Fibroblast of skin of scalp (primary cell): ENCODE measurements around the gene SLC16A11. TPM values are rescaled to one million over a fixed set of nuclear protein-coding genes. Genes with fewer than 3 reads are reported as not detected.
"Not testable (repeated sequence)": the region's sequence is repeated elsewhere in the genome, so short reads cannot be mapped to it uniquely, and the experiment has no call there.

Experiments
- DNase-seq: peaks from one replicate; pipeline ENCODE4 v3.0.0-alpha.2; 2013
- polyA plus RNA-seq, 2 experiments: library from polyadenylated mRNA; unstranded; fragments of 120-200 nt; gene quantifications; one replicate each; pipeline ENCODE4 v1.2.1, GENCODE V29; 2013; ENCODE audit not compliant: insufficient read length in 2 of 2

SLC16A11 gene, protein sequence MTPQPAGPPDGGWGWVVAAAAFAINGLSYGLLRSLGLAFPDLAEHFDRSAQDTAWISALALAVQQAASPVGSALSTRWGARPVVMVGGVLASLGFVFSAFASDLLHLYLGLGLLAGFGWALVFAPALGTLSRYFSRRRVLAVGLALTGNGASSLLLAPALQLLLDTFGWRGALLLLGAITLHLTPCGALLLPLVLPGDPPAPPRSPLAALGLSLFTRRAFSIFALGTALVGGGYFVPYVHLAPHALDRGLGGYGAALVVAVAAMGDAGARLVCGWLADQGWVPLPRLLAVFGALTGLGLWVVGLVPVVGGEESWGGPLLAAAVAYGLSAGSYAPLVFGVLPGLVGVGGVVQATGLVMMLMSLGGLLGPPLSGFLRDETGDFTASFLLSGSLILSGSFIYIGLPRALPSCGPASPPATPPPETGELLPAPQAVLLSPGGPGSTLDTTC
- polyA plus RNA-seq (2013, experiment 1 of 2; ENCODE audit: insufficient read length), result 0.12 TPM
- polyA plus RNA-seq (2013, experiment 2 of 2; ENCODE audit: insufficient read length), result 0.16 TPM

DNA sequence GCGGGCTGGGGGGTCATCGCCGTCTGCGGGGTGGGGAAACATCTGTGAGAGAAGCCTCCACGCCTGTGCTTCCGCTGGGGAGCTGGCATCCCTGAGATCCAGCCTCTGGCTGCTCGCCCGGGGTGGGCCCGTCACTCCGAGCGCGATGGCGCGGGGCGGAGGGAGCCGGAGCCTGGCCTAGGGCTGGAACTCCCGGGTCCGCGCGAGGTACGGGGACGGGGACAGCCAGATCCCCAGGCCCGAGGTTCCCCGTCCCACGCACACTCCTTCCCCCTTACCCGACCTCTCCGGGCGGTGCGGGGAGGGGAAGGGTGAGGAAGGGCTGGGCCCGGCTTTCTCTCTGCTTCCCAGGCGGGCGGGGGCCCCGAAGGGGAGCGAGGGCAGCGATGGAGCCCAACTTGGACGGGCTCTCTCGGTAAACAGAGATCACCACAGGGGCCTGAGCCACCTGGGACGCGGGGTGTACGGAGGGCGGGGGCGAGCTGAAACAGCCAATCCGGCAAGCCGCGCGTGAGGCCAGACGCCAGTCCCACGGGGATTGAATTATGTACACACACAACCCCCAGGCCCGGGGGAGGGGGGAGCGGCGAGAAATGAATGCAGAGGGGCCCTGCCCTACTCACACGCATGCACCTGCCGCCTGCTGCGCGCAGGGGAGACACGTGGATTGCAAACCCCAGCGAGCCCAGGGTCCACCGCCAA lies at the start of gene SLC16A11:
SLC16A11 (minus strand) TSS at position 596 of the 702 bp plus-strand sequence; CDS start at position 17, 579 bp downstream.
- DNase-seq, result peak; percentile 52

GRCh38 chr17:7091311-7092005 lies 47.6 kb upstream of the SLC16A11 start:
- not testable (repeated sequence) for DNase-seq

DNA sequence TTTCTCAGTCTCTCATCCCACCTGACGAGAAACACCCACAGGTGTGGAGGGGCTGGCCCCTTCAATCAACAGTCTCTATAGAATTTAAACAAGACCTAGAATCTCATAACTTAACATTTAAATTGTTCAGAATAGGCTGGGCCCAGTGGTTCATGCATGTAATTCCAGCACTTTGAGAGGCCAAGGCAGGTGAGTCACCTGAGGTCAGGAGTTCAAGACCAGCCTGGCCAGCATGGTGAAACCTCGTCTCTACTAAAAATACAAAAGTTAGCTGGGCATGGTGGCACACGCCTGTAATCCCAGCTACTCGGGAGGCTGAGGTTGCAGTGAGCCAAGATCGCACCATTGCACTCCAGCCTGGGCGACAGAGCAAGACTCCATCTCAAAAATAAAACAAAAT lies 45.7 kb upstream of the SLC16A11 start:
- not testable (repeated sequence) for DNase-seq

GRCh38 chr17:7088442-7088841 lies 44.5 kb upstream of the SLC16A11 start:
- not testable (repeated sequence) for DNase-seq

- DNase-seq, result no peak
Observed at GRCh38 chr17:7084088-7084487, 40.2 kb upstream of the SLC16A11 start.

DNA sequence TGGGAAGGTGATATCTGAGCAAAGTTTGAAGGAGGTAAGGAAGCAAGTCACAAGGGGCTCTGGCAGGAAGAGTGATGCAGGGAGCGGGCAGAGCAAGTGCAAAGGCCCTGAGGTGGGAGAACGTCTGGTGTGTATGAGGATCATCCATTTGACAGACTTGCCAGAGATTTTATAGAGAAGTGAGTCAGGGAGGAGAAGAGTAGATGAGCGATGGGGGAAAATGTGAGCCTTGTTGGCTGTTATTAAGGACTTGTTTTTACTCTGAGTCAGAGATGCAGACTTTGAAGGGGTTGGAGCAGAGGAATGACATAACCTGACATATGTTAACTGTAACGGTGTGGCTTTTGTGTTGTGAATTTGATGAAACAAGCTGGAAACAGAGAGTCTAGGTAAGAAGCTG lies 39.7 kb upstream of the SLC16A11 start:
- DNase-seq, result no peak

DNA sequence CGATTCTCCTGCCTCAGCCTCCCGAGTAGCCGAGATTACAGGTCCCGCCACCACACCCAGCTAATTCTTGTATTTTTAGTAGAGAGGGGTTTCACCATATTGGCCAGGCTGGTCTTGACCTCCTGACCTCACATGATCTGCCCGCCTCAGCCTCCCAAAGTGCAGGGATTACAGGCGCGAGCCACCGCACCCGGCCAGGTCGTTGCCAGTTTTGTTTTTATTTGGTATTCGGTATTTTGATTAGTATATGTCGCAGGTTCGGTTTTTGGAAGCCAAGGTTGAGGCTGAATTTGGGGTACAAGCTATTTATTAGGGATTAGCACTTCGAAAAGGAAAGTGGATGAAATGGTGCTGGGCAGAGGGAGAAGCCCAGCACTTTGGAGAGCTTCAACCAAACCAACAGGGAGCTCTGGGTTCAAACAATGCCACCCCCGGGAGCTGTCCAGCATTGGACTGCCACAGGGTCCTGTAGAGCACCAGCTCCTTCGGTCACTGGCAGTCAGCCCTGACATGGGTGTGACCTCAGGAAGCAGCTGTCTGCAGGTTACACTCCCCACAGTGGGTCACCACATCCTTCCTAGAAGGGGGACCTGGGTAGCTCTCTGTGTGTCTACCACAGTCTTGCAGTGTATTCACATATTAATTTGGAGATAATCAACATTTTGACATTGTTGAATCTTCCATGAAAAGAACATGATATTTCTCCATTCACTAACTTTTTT lies 37.6 kb upstream of the SLC16A11 start:
- no peak for DNase-seq

DNA sequence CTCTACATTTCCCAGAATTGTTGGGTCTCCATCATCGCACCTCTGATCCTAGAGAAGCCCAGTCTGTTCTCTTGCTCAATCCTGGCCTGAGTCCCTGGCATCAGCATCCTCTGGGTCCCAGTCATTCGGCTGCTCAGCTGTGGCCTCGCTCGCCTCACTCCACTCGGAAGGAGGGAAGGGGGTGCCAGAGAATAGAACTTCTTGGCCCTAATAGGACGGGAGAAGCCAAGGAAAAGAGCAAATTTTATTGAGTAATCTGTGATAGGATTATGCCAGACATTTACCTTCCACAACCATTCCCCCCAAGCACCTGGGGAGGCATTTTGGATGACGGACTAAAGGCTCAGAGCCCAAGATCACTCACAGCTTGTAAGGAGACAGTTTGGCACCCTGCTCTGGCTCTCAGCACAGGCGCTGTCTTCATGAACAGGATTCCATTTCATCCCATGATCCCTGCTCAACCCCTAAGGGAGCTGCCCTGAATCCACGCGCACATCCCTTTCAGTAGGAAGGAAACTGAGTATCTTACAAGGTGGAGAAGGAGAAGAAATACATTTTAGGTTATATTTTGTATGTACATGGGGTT lies 36.7 kb upstream of the SLC16A11 start:
- no peak for DNase-seq

DNA sequence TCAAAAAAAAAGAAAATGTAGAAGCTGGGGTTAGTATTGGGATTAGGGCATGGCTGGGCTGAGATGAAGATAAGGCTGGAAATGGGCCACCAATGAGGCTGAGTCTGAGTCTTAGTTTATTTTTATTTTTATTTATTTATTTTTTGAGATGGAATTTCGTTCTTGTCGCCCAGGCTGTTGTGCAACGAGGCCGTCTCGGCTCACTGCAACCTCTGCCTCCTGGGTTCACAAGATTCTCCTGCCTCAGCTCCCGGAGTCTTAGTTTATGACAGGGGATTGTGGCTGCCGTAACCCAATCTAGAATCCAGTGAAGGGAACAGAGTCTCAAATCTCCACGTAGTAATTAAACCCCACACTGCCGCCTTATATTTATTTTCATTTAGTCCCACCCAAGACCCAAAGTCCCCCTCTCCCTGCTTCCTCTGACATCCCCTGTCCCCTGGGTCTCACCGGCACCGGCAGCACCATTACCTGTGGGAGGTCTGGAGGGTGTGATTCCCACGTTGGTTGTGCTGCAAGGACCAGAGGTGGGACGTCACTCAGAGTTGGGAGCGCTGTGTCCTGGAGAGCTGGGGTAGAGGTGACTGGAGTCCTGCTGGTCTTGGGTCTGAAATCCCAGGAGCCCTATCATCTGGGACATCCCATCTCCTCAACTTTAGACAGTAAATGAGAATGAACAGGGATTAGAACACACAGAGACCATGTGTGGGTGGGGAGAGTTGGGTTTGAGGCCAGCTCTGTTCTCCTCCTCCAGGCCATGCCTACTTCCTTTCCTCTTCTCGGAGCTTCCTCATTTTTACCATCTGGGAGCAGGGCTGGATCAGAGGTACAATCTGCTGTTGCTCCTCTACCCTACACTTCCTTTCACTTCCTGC lies 35.9 kb upstream of the SLC16A11 start, which contains the start of gene CLEC10A:
CLEC10A (minus strand) TSS at position 671 of the 875 bp plus-strand sequence. CDS start 1,439 bp downstream, outside the sequence.
- DNase-seq, result no peak

- no peak for DNase-seq
Observed at GRCh38 chr17:7078711-7079110, 34.8 kb upstream of the SLC16A11 start.

- no peak for DNase-seq
Observed at GRCh38 chr17:7077911-7078546, 34.1 kb upstream of the SLC16A11 start.

- no peak for DNase-seq
Observed at GRCh38 chr17:7074931-7075330, 31.0 kb upstream of the SLC16A11 start.

- no peak for DNase-seq
Observed at GRCh38 chr17:7072406-7072805, 28.5 kb upstream of the SLC16A11 start.

DNA sequence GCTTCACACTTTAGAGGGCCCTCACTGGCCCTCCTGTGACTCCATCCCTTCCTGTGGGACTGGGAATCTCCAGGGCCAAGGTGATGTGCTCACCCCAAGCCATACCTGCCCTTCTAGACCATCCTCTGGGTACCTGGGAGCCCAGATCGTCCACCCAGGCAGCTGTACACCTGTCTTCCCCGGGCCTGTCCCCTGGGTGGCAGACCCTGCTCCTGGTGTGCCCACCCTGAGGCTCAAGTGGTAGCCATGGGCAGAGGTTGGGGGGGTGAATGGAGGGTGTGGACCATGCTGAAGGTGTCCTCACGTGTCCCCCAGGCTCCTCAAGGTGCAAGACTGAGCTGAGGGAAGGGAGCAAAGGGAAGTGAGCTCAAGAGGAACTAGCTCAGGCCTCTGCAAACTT lies 26.8 kb upstream of the SLC16A11 start:
- no peak for DNase-seq

- no peak for DNase-seq
Observed at GRCh38 chr17:7068268-7068667, 24.4 kb upstream of the SLC16A11 start.

DNA sequence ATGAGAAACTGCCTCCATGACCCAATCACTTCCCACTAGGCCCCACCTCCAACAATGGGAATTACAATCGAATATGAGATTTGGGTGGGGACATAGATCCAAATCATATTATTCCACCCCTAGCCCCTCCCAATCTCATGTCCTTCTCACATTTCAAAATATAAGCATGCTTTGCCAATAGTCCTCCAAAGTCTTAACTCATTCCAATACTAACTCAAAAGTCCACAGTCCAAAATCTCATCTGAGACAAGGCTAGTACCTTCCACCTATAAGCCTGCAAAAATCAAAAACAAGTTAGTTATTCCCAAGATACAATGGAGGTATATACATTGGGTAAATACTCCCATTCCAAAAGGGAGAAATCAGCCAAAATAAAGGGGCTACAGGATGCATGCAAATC lies 23.3 kb upstream of the SLC16A11 start:
- no peak for DNase-seq

- DNase-seq, result no peak
Observed at GRCh38 chr17:7064261-7064660, 20.4 kb upstream of the SLC16A11 start.

GRCh38 chr17:7063518-7064094 lies 19.7 kb upstream of the SLC16A11 start:
- DNase-seq, result no peak

GRCh38 chr17:7060165-7060891 lies 16.4 kb upstream of the SLC16A11 start:
- no peak for DNase-seq
